ENCODE data around the gene TTC12. TPM values are rescaled to one million over a fixed set of nuclear protein-coding genes. Genes with fewer than 3 reads are reported as not detected.

The TTC12 gene
- total and polyA plus RNA-seq, 8 donors = 3.7 to 58.9 (median 11.1) TPM

- peaks cover 0 to 17% (median 3%) of the 10 kb centered on the region in 4 donors for H3K4me1 ChIP-seq
- H3K27ac ChIP-seq = no peak overlapping the region
- no peaks in the 10 kb centered on the region for H3K36me3 ChIP-seq
- intact Hi-C loops (cut with DNase I; ENCODE audit: low total_unique reads) = loop anchor here (5.0 kb wide), 1 partner anchor 700 kb away; no protein-coding TSS in a partner anchor
- peak in 1 of 2 donors; percentile 58 for DNase-seq
- peak in 1 of 3 donors; percentile 6 for TF ChIP-seq POLR2AphosphoS5 (IDR thresholded peaks at IDR 0.05)
- no peak for TF ChIP-seq CTCF (IDR thresholded peaks at IDR 0.05)
- H3K4me3 ChIP-seq = no peak overlapping the region
- no peaks in the 10 kb centered on the region for H3K9me3 ChIP-seq
- H3K27me3 ChIP-seq = no peaks in the 10 kb centered on the region
- WGBS, 5 donors = 75 to 85% (median 83%) methylated on average over 11 of the region's 11 CpGs
Measured at GRCh38 chr11:113286509-113287497, 27.6 kb upstream of the TTC12 start.

- WGBS, 5 donors = 33 to 45% (median 42%) methylated on average over 3 of the region's 3 CpGs
- no peak overlapping the region for H3K27ac ChIP-seq
- no peak overlapping the region for H3K4me3 ChIP-seq
- H3K27me3 ChIP-seq = no peaks in the 10 kb centered on the region
- intact Hi-C loops (cut with DNase I; ENCODE audit: low total_unique reads) = loop anchor here (5.0 kb wide), 1 partner anchor 700 kb away; no protein-coding TSS in a partner anchor
- TF ChIP-seq POLR2A (IDR thresholded peaks at IDR 0.05) = no peak
- TF ChIP-seq POLR2AphosphoS5 (IDR thresholded peaks at IDR 0.05) = no peak
- TF ChIP-seq CTCF (IDR thresholded peaks at IDR 0.05) = no peak
- TF ChIP-seq EP300 (IDR thresholded peaks at IDR 0.05) = no peak
- H3K36me3 ChIP-seq = no peaks in the 10 kb centered on the region
- H3K4me1 ChIP-seq = peaks cover 0 to 17% (median 3%) of the 10 kb centered on the region in 4 donors
- peak in 1 of 2 donors; percentile 35 for DNase-seq
- no peaks in the 10 kb centered on the region for H3K9me3 ChIP-seq
Measured at GRCh38 chr11:113287801-113288200, 26.6 kb upstream of the TTC12 start.

- Histone ChIP-seq H3K4me3 (no peak overlapping the region), H3K27me3 (peaks cover 0 to 2% (median under 1%) of the 10 kb centered on the region in 3 donors), H3K4me1 (peaks cover 0 to 17% (median 3%) of the 10 kb centered on the region in 4 donors), H3K36me3 (no peaks in the 10 kb centered on the region), H3K27ac (no peak overlapping the region), H3K9me3 (no peaks in the 10 kb centered on the region)
- WGBS, 5 donors = 40 to 62% (median 52%) methylated on average over 5 to 6 of the region's 6 CpGs
- no peak for TF ChIP-seq CTCF (IDR thresholded peaks at IDR 0.05)
- no peak for TF ChIP-seq POLR2AphosphoS5 (IDR thresholded peaks at IDR 0.05)
- TF ChIP-seq EP300 (IDR thresholded peaks at IDR 0.05) = no peak
- no peak for TF ChIP-seq POLR2A (IDR thresholded peaks at IDR 0.05)
- intact Hi-C loops (cut with DNase I; ENCODE audit: low total_unique reads) = loop anchor here (5.0 kb wide), 1 partner anchor 701 kb away; no protein-coding TSS in a partner anchor
- no peak for DNase-seq
Measured at GRCh38 chr11:113288286-113288863, 26.0 kb upstream of the TTC12 start.

GRCh38 chr11:113289431-113290187 lies 24.8 kb upstream of the TTC12 start:
- intact Hi-C loops (cut with DNase I; ENCODE audit: low total_unique reads) = loop anchor here (5.0 to 10.0 kb wide), 2 partner anchors 702 to 1005 kb away; no protein-coding TSS in a partner anchor
- WGBS, 5 donors = 46 to 61% (median 54%) methylated on average over 10 of the region's 10 CpGs
- H3K27ac ChIP-seq = no peak overlapping the region
- H3K36me3 ChIP-seq = no peaks in the 10 kb centered on the region
- H3K4me3 ChIP-seq = no peak overlapping the region
- no peaks in the 10 kb centered on the region for H3K9me3 ChIP-seq
- H3K27me3 ChIP-seq = peaks cover 0 to 11% (median 4%) of the 10 kb centered on the region in 3 donors
- peak; percentile 67 to 85 for DNase-seq
- peaks cover 0 to 17% (median 3%) of the 10 kb centered on the region in 4 donors for H3K4me1 ChIP-seq
- TF ChIP-seq POLR2AphosphoS5 (IDR thresholded peaks at IDR 0.05) = no peak
- no peak for TF ChIP-seq EP300 (IDR thresholded peaks at IDR 0.05)
- TF ChIP-seq POLR2A (IDR thresholded peaks at IDR 0.05) = no peak
- TF ChIP-seq CTCF (IDR thresholded peaks at IDR 0.05) = peak in 5 of 7 experiments; percentile 75 to 88 (median 82)
